Vagina (tissue), 2 donors: ENCODE measurements around the gene MCM9.
A peak's percentile ranks its signal among the peaks of the same experiment; 100 is the strongest.

Experiments used
- CTCF ChIP-seq, 3 experiments: fragments of 450-650 bp in 2 of 3; fragments of 200-600 bp in 1 of 3; sonication (generic) in 1 of 3; IDR thresholded peaks; one replicate each; pipeline ENCODE4 v1.5.1; 2017 to 2019; ENCODE audit warnings: antibody characterized with exemption in 3 of 3, mild to moderate bottlenecking in 2 of 3, moderate library complexity in 2 of 3
- POLR2AphosphoS5 ChIP-seq, 2 donors: sonication (generic); formaldehyde crosslinking; IDR thresholded peaks; one replicate each; pipeline ENCODE4 v1.9.0; 2017; ENCODE audit warnings: antibody characterized with exemption in 2 of 2, mild to moderate bottlenecking in 2 of 2, low read depth in 1 of 2; ENCODE audit not compliant: insufficient read depth in 1 of 2

GRCh38 chr6:118934461-118935330 lies at the start of gene MCM9:
- no peak for TF ChIP-seq CTCF (IDR thresholded peaks at IDR 0.05)
- peak in 1 of 2 donors; percentile 56 for TF ChIP-seq POLR2AphosphoS5 (IDR thresholded peaks at IDR 0.05; ENCODE audit: insufficient read depth in 1 of 2, low read depth in 1 of 2)
